HG03066 (cell line): ENCODE results near the gene SNX6.
"Not testable (repeated sequence)": the region's sequence is repeated elsewhere in the genome, so short reads cannot be mapped to it uniquely, and the experiment has no call there.

Source experiments
- ATAC-seq: cut with Tn5 transposase; IDR thresholded peaks from one replicate; pipeline ENCODE4 v1.9.1; 2021; ENCODE audit warnings: low read depth; ENCODE audit not compliant: unreplicated experiment

SNX6 gene

GRCh38 chr14:34640826-34641225, 10.9 kb upstream of the SNX6 start:
- ATAC-seq, result no peak

- not testable (repeated sequence) for ATAC-seq
Measured at GRCh38 chr14:34634360-34634771, 4.4 kb upstream of the SNX6 start.

- no peak for ATAC-seq
Measured at GRCh38 chr14:34633742-34634141, 3.8 kb upstream of the SNX6 start.

GRCh38 chr14:34632411-34632978, 2.5 kb upstream of the SNX6 start:
- ATAC-seq, result no peak

- no peak for ATAC-seq
Measured at GRCh38 chr14:34629344-34629656, 648 bp downstream of the SNX6 start.

GRCh38 chr14:34628681-34629135, 1.2 kb downstream of the SNX6 start:
- ATAC-seq, result no peak

- ATAC-seq, result no peak
Measured at GRCh38 chr14:34623506-34623905, 6.4 kb downstream of the SNX6 start.

GRCh38 chr14:34620839-34621238, 9.1 kb downstream of the SNX6 start:
- no peak for ATAC-seq

GRCh38 chr14:34620115-34620514, 9.8 kb downstream of the SNX6 start:
- no peak for ATAC-seq

GRCh38 chr14:34619471-34619870, 10.5 kb downstream of the SNX6 start:
- ATAC-seq, result no peak

GRCh38 chr14:34616360-34616759, 13.6 kb downstream of the SNX6 start:
- no peak for ATAC-seq

- ATAC-seq, result no peak
Measured at GRCh38 chr14:34615507-34615906, 14.4 kb downstream of the SNX6 start.

- ATAC-seq, result no peak
Measured at GRCh38 chr14:34614638-34615037, 15.3 kb downstream of the SNX6 start.

- no peak for ATAC-seq
Measured at GRCh38 chr14:34610101-34610500, 19.8 kb downstream of the SNX6 start.

GRCh38 chr14:34605461-34605860, 24.5 kb downstream of the SNX6 start:
- no peak for ATAC-seq

GRCh38 chr14:34604995-34605394, 25.0 kb downstream of the SNX6 start:
- ATAC-seq, result no peak

- no peak for ATAC-seq
Measured at GRCh38 chr14:34596891-34597290, 33.1 kb downstream of the SNX6 start.

GRCh38 chr14:34593740-34594375, 36.1 kb downstream of the SNX6 start:
- no peak for ATAC-seq

- ATAC-seq, result no peak
Measured at GRCh38 chr14:34592623-34593022, 37.3 kb downstream of the SNX6 start.

GRCh38 chr14:34583525-34583924, 46.4 kb downstream of the SNX6 start:
- ATAC-seq, result no peak

GRCh38 chr14:34582117-34582680, 47.7 kb downstream of the SNX6 start:
- no peak for ATAC-seq

- ATAC-seq, result no peak
Measured at GRCh38 chr14:34580381-34580780, 49.6 kb downstream of the SNX6 start.
